Stromal cell of bone marrow (primary cell): ENCODE measurements around the gene UBE2G1.
"Not testable (repeated sequence)": the region's sequence is repeated elsewhere in the genome, so short reads cannot be mapped to it uniquely, and the experiment has no call there.

Source experiments
- DNase-seq: peaks from one replicate; pipeline ENCODE4 v3.0.0-alpha.2; 2012; ENCODE audit warnings: low read depth

The UBE2G1 gene

DNA sequence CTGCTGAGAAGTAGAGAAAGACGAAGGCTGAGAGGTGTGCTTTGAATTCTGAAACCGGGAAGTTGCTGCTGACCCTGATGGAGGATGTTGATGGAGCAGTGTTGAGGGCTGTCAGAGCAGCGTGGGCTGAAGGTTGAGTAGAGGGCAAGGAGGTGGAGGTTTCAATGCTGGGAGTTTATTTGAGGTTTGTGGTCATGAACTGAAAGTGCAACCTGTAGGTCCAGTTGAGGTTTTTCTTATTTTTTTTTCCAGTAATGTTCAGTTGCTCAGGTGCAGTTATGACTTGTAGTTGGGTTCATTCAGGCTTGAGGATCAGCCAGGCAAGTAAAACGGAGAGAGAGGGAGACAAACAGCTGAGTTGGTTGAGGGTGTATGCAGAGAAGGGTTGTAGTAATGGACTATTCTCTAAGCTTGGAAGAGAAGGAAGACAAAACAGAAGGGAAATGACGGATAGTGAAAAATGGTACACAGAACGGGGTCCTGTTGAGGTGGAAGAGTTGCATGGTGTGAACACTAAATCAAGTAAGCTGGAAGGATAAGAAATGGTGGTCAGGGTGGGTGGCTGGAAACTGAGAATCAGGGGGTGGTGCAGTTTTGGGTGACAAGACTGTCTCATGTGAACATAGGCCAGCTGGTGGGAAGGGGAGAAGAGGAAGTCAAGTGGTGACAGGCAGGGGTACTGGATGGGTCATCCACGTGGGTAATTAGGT lies 8.7 kb upstream of the UBE2G1 start:
- DNase-seq = no peak

DNA sequence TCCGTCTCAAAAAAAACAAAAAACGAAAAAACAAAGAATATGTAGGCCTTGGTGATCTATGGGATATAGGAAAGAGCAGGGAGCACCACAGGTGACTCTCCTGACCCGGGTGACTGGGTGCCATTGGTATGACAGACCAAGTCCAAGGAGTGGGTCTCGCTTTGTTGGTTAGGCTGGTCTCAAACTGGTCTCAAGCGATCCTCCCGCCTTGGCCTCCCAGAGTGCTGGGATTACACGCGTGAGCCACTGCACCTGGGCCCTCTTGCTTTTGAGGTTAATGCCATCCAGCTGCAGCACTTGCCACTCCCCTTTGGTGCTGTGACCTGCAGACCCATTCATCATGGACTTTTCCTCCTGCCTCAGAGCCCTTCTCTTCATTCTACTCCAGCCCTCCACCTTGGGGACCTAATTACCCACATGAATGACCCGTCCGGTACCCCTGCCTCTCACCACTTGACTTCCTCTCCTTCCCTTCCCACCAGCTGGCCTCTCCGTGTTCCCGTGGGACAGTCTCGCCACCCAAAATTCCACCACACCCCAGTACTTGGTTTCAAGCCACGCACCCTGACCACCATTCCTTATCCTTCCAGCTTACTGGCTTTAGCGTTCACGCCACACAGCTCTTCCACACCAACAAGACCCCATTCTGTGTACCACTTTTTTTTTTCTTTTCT lies 3.2 kb upstream of the UBE2G1 start:
- DNase-seq = no peak

DNA sequence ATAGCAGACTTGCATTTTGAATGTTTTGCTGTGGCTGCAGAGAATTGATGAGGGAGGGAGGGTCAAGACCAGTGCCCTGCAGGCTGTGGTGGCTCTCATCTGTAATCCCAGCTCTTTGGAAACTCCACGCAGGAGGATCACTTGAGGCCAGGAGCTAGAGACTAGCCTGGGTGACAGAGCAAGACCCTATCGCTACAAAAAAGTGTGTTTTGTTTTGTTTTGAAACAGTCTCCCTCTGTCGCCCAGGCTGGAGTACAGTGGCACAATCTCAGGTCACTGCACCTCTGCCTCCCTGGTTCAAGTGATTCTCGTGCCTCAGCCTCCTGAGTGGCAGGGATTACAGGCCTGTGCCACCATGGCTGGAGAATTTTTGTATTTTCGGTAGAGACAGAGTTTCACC lies 1.9 kb upstream of the UBE2G1 start:
- no peak for DNase-seq

DNA sequence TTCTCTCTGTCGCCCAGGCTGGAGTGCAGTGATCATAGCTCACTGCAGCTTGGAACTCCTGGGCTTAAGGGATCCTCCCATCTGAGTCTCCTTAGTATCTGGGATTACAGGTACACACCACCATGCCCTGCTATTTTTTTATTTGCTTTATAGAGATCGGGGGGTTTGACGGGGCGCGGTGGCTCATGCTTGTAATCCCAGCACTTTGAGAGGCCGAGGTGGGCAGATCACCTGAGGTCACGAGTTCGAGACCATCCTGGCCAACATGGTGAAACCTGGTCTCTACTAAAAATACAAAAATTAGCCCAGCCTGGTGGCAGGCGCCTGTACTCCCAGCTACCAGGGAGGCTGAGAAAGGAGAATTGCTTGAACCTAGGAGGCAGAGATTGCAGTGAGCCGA lies 702 bp upstream of the UBE2G1 start:
- not testable (repeated sequence) for DNase-seq

DNA sequence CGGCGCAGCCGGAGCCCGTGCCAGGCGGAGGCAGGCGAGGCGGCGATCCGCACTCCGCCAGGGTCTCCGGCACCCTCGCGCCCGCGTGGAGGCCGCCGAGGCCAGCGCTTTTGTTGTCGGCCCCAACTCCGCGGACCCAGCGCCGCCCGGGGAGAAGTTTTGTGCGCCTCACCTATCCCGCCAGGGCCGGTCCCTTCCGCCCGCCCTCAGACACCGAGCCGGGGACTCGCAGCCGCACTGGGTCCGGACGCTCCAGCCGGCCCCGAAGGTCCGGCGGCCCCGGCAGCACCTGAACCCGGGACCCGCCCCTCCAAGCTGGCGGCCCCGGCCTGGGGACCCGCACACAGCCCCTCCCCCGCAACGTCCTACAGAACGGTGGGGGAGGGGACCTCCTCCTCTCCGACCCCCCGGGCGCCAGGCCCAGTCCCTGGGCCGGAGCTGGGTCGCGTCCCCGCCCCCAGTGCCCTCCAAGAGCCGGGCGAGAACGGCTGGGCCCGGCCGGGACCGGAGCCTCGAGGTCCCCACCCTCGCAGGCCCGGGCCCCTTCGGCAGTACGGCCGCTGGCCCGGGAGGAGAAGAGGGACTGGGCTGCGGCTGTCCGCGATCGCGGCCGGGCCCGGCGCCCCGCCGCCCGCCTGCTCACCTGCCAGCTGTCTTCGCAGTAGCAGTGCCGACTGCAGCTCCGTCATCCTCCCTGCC lies 698 bp downstream of the UBE2G1 start:
- no peak for DNase-seq

DNA sequence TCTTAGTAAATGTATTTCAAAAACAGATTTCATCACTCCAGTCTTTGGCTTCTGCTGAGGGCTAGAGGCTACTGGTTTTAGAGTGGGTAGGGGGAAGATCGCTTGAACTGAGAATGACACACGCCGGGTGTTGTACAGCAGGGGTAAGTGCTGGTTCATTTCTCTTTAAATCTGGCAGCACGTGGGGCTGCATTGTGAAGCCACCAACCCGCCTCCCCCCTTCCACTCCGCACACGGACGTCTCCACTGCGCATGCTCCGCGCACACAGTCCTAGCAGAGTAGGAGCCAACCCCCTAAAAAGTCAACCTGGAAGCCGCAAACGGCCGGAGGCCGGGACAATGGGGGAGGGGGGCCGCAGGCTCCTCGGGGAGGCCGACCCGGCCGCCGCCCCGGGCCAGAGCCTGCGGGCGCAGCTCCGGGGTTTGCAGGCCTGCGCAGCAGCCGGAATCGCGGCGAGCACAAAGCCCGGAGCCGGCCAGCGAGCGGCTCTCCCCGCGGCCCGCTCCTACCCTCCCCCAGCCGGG lies 1.3 kb downstream of the UBE2G1 start:
- peak; percentile 86 for DNase-seq

DNA sequence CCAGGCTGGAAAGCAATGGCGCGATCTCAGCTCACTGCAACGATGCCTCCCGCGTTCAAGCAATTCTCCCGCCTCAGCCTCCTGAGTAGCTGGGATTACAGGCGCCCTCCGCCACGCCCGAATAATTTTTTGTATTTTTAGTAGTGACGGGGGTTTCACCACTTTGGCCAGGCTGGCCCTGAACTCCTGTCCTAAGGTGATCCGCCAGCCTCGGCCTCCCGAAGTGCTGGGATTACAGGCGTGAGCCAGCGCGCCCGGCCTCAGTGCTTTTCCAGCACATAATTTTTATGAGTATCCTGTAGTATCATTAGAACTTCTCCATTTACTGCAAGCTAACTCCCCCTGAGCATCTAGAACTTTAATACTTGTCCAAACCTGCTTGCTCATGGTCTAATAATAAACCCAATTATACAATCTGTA lies 1.8 kb downstream of the UBE2G1 start:
- no peak for DNase-seq

DNA sequence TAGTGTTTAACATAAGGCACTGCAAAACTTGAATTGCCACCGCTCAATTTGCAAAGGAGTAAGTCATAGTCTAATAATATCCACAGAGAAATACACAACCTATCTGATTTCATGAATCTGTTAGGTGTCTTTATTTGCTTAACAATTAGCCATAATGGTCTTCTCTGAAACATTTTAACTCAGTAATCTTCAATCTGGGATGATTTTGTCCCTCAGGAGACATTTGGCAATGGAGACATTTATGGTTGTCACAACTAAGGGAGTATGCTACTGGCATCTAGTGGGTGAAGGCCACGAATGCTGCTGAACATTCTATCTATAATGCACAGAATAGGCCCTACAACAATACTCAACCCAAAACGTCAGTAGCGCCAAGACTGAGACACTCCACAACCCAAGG lies 4.3 kb downstream of the UBE2G1 start:
- no peak for DNase-seq

DNA sequence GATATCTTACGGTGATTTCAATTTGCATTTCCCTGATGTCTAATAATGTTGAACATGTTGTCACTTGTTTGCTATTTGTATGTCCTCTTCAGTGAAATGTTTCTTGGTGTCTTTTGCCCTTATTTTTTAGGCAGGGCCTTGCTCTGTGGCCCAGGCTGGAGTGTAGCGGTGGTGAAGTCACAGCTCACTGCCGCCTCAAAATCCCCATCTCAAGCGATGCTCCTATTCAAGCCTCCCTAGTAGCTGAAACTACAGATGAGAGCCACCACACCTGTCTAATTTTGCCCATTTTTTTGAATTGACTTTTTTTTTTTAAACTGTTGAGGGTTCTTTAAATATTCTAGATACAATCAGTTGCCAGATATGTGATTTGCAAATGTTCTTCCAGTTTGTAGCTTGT lies 8.3 kb downstream of the UBE2G1 start:
- no peak for DNase-seq

DNA sequence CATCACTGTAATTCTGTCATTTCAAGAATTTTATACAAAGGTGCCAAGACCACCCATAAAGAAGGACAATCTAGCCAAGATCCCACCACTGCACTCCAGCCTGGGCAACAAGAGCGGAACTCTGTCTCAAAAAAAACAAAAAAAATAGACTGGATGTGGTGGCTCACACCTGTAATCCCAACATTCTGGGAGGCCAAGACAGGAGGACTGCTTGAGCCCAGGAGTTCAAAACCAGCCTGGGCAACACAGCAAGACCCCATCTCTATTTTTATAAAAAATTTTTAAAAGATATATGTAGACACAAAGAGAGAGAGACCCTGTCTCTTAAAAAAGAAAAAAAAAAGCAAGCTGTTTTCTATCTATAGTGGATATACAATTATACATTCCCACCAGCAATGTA lies 8.8 kb downstream of the UBE2G1 start:
- no peak for DNase-seq

DNA sequence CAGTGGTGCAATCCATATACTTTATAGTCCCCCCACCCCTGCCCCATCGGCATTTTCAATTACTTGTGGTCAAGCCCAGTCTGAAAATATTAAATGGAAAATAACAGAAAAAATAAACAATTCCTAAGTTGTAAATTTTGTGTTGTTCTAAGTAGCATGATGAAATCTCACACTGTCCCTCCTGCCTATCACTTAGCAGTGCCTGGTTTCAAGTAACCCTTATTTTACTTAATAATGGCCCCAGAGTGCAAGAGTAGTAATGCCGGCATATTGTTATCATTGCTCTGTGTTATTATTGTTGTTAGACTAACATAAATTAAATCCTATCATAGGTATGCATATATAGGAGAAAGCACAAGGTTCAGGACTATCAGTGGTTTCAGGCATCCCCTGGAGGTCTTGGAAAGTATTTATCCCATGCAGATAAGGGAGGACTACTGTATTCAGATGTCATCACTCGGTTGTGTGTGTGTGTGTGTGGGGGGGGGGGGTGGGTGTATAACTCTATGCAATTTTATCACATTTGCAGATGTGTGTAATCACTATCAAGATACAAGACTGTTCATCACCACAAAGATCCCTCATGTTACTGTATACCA lies 9.3 kb downstream of the UBE2G1 start:
- no peak for DNase-seq

DNA sequence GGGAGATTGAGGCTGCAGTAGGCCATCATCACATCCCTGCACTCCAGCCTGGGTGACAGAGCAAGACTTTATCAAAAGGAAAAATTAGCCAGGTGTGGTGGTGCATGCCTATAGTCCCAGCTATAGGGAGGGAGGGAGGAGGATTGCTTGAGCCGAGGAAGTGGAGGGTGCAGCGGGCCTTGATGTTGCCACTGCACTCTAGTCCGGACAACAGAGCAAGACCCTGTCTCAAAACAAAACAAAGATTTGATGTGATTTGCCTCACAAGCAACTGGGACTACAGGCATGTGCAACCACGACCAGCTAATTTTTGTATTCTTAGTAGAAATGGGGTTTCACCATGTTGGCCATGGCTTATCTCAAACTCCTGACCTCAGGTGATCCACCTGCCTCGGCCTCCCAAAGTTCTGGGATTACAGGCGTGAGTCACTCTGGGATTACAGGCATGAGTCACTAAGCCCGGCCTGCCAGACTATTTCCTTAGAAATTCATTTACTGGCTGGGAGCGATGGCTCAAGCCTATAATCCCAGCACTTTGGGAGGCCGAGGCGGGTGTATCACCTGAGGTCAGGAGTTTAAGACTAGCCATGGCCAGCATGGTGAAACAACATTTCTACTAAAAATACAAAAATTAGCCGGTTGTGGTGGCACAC lies 11.5 kb downstream of the UBE2G1 start:
- no peak for DNase-seq

DNA sequence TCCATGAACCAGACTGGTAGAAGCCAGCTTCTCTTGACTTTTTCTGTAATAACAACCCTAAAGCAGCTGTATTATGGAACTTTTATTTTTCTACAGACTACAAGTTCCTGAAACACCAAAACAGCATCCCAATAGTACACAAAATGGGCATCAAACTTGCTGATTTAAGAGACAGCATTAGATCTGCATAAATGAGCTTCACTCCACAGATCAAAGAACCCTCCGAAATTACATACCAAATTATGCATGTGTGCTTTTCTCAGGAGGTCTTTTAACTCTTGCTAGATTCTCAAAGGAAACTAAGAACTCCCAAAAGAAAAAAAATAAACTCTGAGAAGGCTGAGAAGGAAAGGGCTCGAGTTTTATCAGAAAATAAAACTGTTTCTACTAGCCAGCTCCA lies 12.3 kb downstream of the UBE2G1 start:
- DNase-seq = no peak

DNA sequence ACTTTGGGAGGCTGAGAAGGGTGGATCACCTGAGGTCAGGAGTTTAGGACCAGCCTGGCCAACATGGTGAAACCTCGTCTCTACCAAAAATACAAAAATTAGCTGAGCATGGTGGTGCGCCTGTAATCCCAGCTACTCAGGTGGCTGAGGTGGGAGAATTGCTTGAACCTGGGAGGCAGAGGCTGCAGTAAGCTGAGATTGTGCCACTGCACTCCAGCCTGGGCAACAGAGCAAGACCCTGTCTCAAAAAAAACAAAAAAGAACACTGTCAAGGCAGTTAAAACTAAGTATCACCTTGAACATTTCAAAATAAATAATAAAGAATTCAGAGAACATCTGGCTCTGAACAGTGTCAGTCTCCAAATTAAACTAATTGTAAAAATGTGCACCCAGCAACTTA lies 16.3 kb downstream of the UBE2G1 start:
- DNase-seq = not testable (repeated sequence)

DNA sequence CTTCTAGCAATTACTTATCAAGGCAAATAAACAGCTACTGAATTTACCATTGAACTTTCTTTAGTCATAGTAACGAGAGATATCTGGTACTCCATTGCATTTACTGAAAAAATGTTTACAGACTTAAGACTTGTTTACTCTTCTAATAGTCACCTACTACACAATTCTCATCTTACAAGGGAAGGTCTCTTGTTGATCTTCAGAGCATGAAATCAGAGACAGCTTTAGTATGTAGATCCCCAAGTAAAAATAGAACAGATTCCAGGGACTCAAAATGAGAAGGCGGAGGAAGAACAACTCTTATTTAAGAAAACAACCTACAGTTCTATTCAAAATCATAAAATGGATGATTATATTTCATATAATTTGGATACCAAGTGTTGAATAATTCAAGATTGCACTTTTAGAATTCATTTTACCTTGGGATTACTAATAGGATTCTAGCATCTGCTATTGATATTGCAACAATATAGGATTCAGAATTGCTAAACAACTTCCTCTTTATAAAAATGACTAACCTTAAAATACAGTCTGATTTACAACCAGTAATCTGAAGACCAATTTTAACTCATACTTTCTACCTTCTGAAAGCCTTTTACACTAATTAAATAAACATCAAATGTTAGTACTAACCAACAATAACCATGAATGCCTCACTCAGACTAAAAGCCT lies 20.8 kb downstream of the UBE2G1 start:
- DNase-seq = no peak

DNA sequence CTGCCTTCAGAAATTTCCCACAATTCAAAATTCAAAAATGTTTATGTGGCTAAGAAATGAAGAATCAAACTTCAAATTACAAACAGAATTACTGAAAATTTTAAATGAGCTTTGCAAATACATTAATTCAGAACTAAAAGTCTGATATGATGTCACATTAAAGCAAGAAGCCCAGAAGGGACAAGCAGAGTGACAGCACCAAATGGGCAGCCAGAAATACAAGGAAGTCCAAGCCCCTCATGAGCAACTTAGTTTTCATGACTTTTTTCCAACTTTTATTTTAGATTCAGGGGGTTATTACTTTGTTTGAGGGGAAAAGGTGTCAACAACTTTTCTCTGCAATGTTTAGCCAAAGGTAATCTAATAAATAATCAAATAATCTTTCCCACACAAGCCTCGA lies 21.5 kb downstream of the UBE2G1 start:
- DNase-seq = no peak

DNA sequence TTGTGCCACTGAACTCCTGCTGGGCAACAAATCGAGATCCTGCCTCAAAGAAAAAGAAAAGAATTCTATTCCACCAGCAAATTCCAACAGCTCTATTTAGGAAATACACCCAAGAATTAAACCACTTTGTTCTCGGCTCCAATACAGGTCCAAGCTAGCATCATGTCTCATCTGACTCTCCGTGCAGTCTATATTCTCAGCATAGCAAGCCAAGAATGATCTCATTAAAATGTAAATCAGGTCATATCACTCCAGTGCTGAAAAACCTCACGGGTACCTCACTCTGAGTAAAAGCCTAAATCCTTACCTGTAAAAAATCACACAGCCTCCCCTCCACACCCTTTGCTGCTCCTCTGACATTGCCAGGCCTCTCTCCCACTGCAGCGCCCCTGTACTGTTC lies 23.9 kb downstream of the UBE2G1 start:
- no peak for DNase-seq

DNA sequence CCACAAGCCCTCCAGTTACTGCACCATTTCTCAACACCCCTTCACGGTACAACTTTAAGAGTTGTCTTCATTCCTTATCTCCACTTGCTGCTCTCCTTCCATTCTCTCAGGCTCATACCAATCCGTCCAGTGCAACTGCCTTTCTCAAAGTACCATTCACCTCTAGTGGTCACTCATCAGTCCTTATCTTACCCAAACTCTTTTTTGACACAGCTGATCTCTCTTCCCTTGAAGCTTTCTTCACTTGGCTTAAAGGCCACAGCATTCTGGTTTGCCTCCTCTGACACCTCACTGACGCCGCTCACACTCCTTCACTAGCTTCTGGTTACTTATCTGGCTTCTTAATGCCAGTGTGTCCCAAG lies 24.9 kb downstream of the UBE2G1 start:
- no peak for DNase-seq

DNA sequence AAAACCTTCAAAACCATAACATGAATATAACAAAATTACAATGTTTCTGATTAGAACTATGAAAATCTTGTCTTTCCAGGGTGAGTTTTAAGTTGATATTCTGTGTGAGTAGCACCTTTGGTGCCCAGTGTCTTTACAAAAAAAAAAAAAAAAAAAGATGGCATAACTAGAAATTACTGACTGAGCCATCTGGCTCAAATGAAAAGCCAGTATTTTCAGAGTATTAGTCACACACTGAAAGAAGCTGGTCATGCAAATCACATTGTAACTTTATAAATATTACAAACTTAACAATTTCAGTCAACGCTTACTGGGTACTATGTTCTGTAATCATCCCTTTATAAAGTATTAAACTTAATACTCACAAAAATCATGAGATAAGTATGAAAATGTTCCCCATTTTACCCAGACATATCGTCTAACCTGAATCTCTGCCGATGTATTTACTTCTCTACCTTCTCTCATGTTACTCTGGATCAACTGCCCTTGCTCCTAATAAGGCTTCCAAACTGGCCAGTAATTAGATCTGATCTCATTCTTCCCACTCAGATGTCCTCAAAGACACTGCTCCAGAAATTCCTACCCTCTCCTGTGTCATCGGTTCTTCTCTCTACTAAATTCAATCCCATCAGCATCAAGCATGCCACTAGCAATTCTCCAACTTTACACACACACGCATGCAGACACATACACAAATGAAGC lies 25.4 kb downstream of the UBE2G1 start:
- no peak for DNase-seq

DNA sequence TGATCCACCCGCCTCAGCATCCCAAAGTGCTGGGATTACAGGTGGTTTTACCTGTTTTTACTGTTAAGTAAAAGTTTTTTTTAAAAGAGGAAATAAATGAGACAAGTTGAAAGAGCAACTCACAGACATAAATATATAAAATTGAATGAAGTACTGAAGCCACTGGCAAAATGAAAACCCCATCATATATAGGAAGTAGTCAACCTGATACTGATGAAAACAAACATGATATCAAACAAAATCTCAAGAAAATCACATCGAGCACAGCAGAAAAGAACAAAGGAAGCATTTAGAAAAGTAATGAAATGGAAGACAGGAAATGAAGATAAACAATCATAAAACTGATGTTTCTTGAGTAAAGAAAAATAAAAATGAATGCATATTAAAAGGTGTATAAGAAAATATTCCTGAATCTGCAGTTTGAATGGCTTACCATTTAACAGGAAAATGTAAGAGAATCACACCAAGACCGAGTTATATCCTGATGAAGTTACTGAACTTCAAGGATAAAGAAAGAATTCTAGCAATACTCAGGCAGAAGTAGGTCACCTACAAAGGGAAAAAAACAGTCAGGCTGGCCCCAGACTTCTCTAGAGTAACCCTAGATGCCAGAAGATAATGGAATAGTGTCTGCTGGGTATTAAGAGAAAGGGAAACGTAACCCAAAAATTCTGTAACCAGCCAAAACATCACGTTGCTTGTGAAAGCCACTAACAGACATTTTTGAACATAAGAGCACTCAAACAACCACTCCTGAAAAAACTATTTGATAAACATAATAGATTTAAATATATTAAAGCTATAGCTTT lies 31.5 kb downstream of the UBE2G1 start:
- DNase-seq = no peak
